GM12801 (cell line): ENCODE data around the gene SKAP1.

Source experiments
- CTCF ChIP-seq: IDR thresholded peaks from one replicate; pipeline ENCODE4 v1.5.1; 2011; ENCODE audit warnings: control low read depth; ENCODE audit not compliant: insufficient read length; ENCODE audit errors: extremely low read depth

SKAP1 gene

GRCh38 chr17:48162306-48162934 is 267.6 kb downstream of the SKAP1 start:
- TF ChIP-seq CTCF, result no peak

- no peak for TF ChIP-seq CTCF
Measured at GRCh38 chr17:48161127-48161905, 268.7 kb downstream of the SKAP1 start.

GRCh38 chr17:48160177-48161081 is 269.6 kb downstream of the SKAP1 start:
- no peak for TF ChIP-seq CTCF

GRCh38 chr17:48159232-48159631 is 270.8 kb downstream of the SKAP1 start:
- no peak for TF ChIP-seq CTCF

DNA sequence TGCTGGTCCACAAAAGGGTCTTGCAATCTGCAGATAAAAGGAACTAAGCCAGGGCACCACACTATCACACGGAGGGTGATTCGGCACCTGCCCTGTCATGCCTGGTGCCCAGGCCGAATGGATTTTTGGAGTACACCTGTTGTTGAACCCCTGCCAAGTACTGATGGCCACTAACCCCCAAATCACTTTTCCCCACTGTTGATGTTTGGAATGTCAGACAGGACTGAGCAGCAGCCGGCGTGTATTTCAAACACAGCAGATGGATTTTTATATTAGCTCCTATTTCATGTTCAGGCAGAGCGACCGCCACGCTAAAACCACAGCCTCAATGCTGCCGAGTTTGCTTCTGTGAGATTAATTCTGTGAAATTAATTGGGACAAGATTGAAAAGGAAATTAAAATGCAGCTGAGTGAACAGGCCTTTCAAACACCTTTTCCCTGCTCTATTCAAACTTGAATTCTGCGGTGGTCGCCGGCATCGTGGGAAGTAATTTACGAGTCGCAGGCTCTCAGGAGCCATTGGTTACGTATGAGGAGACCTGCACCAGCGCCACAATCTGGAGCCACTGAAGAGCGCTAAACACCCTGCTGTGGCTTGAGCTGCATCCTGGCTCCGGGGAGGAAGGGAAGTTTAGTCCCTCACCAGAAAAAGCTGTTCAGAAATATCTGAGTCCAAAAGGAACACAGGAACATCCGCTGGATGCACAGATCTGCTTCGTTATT is 274.0 kb downstream of the SKAP1 start:
- no peak for TF ChIP-seq CTCF

DNA sequence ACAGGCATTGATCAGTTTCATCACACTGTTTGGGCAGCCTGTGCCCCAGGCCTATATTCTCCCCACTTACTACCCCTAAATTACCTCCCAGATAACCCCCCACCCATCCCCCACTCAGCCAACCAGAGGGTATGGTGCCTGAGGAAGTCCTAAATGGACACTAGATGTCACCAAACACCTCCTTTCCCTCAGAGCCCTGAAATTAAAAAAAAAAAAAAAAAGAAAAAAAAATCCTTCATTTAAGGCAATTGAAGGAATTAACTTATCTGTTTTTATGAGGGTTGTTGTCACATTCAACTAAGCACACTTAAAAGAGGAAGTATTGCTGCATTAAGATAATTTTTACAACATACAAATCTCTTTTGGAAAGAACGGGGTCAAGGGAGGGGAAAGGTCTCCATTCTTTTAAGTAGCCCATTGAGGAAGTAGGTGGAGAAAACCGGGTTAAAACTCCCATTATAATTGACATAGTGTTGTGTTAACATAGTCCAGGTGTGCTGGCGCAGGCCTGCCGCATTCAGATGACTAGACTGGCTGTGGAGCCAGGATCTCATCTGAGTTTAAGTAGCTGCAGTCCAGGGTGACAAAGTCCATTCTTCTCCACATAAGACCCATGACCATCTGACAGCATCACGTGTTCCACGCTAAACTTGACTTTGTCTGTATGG is 276.2 kb downstream of the SKAP1 start:
- TF ChIP-seq CTCF, result no peak
